Measurements from ENCODE around the gene PRKD2.

- TF ChIP-seq CTCF (IDR thresholded peaks at IDR 0.05) (no peak), POLR2A (IDR thresholded peaks at IDR 0.05) (no peak), POLR2AphosphoS5 (IDR thresholded peaks at IDR 0.05) (no peak)
These were observed 2.2 kb upstream of the PRKD2 start for GRCh38 chr19:46718934-46719622.
